ENCODE measurements around the gene ANTXR2.
"Not testable (repeated sequence)": the region's sequence is repeated elsewhere in the genome, so short reads cannot be mapped to it uniquely, and the experiment has no call there.

ANTXR2 gene

GRCh38 chr4:80022282-80022681, 50.7 kb downstream of the ANTXR2 start:
- no peak for DNase-seq (ENCODE audit: low spot score)

- no peak for DNase-seq (ENCODE audit: low spot score)
These were observed 55.7 kb downstream of the ANTXR2 start for GRCh38 chr4:80017125-80017854.

GRCh38 chr4:80016506-80016905, 56.5 kb downstream of the ANTXR2 start:
- no peak for DNase-seq (ENCODE audit: low spot score)

- no peak for DNase-seq (ENCODE audit: low spot score)
These were observed 57.4 kb downstream of the ANTXR2 start for GRCh38 chr4:80015407-80016189.

GRCh38 chr4:80014531-80014930, 58.5 kb downstream of the ANTXR2 start:
- DNase-seq (ENCODE audit: low spot score): no peak

- DNase-seq (ENCODE audit: low spot score): no peak
These were observed 60.7 kb downstream of the ANTXR2 start for GRCh38 chr4:80012291-80012690.

- DNase-seq (ENCODE audit: low spot score): no peak
These were observed 61.3 kb downstream of the ANTXR2 start for GRCh38 chr4:80011636-80012236.

- DNase-seq (ENCODE audit: low spot score): no peak
These were observed 62.7 kb downstream of the ANTXR2 start for GRCh38 chr4:80010316-80010715.

- DNase-seq (ENCODE audit: low spot score): no peak
These were observed 63.2 kb downstream of the ANTXR2 start for GRCh38 chr4:80009806-80010205.

- no peak for DNase-seq (ENCODE audit: low spot score)
These were observed 64.1 kb downstream of the ANTXR2 start for GRCh38 chr4:80008971-80009370.

GRCh38 chr4:80008351-80008750, 64.7 kb downstream of the ANTXR2 start:
- no peak for DNase-seq (ENCODE audit: low spot score)

GRCh38 chr4:80007745-80008149, 65.3 kb downstream of the ANTXR2 start:
- DNase-seq (ENCODE audit: low spot score): no peak

- DNase-seq (ENCODE audit: low spot score): no peak
These were observed 65.9 kb downstream of the ANTXR2 start for GRCh38 chr4:80006935-80007744.

GRCh38 chr4:80005863-80006262, 67.2 kb downstream of the ANTXR2 start:
- no peak for DNase-seq (ENCODE audit: low spot score)

GRCh38 chr4:80004319-80004718, 68.7 kb downstream of the ANTXR2 start:
- no peak for DNase-seq (ENCODE audit: low spot score)

GRCh38 chr4:80002559-80002958, 70.5 kb downstream of the ANTXR2 start:
- not testable (repeated sequence) for DNase-seq (ENCODE audit: low spot score)

- DNase-seq (ENCODE audit: low spot score): not testable (repeated sequence)
These were observed 74.0 kb downstream of the ANTXR2 start for GRCh38 chr4:79999048-79999447.

GRCh38 chr4:79998201-79998600, 74.8 kb downstream of the ANTXR2 start:
- DNase-seq (ENCODE audit: low spot score): no peak

GRCh38 chr4:79996851-79997250, 76.2 kb downstream of the ANTXR2 start:
- no peak for DNase-seq (ENCODE audit: low spot score)

- DNase-seq (ENCODE audit: low spot score): no peak
These were observed 79.6 kb downstream of the ANTXR2 start for GRCh38 chr4:79993476-79993875.

GRCh38 chr4:79991601-79992000, 81.4 kb downstream of the ANTXR2 start:
- DNase-seq (ENCODE audit: low spot score): no peak

- DNase-seq (ENCODE audit: low spot score): not testable (repeated sequence)
These were observed 81.9 kb downstream of the ANTXR2 start for GRCh38 chr4:79991100-79991499.
